ENCODE data around the gene AMPH.

DNA sequence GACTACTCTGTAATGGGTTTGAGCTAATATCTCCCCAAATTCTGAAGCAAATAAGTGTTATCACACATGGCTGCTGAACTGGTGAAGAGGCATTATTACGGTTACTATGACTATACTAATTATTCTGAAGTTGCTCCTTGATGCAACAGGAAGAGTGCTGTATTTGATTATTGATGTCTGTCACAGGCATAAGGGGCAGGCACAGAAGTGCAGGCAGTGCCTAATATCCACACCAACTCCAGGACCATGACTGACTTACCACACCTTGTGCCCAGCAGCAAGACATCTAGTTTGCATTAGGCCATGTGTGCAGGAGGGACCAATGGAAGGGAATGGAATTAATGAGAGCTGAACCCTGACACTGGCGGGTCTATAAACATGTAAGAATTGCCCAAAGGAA lies 62.7 kb downstream of the AMPH start:
- TF ChIP-seq, protein P1, sequence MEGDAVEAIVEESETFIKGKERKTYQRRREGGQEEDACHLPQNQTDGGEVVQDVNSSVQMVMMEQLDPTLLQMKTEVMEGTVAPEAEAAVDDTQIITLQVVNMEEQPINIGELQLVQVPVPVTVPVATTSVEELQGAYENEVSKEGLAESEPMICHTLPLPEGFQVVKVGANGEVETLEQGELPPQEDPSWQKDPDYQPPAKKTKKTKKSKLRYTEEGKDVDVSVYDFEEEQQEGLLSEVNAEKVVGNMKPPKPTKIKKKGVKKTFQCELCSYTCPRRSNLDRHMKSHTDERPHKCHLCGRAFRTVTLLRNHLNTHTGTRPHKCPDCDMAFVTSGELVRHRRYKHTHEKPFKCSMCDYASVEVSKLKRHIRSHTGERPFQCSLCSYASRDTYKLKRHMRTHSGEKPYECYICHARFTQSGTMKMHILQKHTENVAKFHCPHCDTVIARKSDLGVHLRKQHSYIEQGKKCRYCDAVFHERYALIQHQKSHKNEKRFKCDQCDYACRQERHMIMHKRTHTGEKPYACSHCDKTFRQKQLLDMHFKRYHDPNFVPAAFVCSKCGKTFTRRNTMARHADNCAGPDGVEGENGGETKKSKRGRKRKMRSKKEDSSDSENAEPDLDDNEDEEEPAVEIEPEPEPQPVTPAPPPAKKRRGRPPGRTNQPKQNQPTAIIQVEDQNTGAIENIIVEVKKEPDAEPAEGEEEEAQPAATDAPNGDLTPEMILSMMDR (IDR thresholded peaks at IDR 0.05) = no peak
- TF ChIP-seq EP300 (IDR thresholded peaks at IDR 0.05) (no peak), POLR2A (IDR thresholded peaks at IDR 0.05) (no peak)

Data from upper lobe of left lung (tissue), 4 donors.